Measurements from ENCODE around the gene SLC4A8.

GRCh38 chr12:51439330-51439729 is 14.7 kb downstream of the SLC4A8 start:
- TF ChIP-seq CTCF (IDR thresholded peaks at IDR 0.05; ENCODE audit: borderline replicate concordance, extremely low read depth, low read length, poor library complexity, severe bottlenecking) (no peak), EZH2 (IDR thresholded peaks at IDR 0.05; ENCODE audit: borderline replicate concordance, low read depth, low read length, severe bottlenecking) (no peak)

Data from DND-41 (cell line).